ENCODE measurements around the gene ZFYVE19.

Gene ZFYVE19

DNA sequence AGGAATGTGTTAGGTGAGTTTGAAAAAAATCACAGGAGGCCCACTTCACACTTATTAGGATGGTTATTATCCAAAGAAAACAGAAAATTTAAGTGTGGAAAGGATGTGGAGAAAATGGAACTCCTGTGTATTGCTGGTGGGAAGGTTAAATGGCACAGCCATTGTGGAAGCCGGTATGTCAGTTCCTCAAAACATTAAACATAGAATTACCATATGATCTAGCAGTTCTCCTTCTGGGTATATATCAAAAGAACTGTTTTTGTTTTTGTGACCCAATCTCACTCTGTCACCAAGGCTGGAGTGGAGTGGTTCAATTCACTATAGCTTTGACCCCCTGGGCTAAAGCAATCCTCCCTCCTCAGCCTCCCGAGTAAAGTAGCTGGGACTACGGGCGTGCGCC lies 10.4 kb upstream of the ZFYVE19 start:
- H3K4me3 ChIP-seq (replicated peaks; ENCODE audit: low read depth, low read length), result no peak overlapping the region
- TF ChIP-seq, protein P1, sequence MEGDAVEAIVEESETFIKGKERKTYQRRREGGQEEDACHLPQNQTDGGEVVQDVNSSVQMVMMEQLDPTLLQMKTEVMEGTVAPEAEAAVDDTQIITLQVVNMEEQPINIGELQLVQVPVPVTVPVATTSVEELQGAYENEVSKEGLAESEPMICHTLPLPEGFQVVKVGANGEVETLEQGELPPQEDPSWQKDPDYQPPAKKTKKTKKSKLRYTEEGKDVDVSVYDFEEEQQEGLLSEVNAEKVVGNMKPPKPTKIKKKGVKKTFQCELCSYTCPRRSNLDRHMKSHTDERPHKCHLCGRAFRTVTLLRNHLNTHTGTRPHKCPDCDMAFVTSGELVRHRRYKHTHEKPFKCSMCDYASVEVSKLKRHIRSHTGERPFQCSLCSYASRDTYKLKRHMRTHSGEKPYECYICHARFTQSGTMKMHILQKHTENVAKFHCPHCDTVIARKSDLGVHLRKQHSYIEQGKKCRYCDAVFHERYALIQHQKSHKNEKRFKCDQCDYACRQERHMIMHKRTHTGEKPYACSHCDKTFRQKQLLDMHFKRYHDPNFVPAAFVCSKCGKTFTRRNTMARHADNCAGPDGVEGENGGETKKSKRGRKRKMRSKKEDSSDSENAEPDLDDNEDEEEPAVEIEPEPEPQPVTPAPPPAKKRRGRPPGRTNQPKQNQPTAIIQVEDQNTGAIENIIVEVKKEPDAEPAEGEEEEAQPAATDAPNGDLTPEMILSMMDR (IDR thresholded peaks at IDR 0.05; ENCODE audit: low read depth, low read length, missing control alignments), result no peak
- DNase-seq (ENCODE audit: extremely low read depth, low read depth), result no peak

DNA sequence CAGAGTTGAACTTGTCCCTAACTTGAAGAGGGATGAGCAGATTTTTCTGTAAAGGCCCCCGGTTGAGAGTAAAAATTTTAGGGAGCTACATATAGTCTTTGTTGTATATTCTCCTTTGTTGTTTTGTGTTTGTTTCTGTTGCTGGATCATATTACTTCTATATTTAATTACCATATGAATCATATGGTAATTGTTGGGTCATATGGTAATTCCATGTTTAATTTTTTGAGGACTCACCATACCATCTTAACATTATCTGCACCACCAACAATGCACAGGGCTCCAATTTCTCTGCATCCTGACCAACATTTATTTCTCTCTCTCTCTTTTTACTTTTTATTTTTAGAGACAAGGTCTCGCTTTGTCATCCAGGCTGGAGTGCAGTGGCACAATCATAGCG lies 7.4 kb upstream of the ZFYVE19 start:
- TF ChIP-seq, protein P1 (IDR thresholded peaks at IDR 0.05; ENCODE audit: low read depth, low read length, missing control alignments), result no peak
- no peak for DNase-seq (ENCODE audit: extremely low read depth, low read depth)

DNA sequence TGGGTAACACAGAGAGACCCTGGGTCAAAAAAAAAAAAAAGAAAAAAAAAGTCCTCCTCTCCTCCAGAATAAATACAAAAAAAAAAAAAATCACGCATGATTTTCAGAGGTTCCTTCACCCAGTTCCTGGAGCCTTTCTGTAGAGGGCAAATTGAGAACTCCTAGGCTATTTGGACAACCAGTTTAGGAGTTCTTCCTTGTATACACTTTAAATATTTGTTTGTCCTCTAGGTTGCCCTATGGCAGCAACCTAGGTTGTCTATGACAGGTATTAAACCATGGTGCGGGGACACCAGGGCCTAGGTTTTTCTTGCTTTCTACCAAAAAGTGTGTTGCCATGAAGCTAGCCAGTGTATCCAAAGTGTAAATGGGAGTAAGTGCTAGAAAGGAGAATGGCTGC lies 3.8 kb upstream of the ZFYVE19 start:
- no peak for DNase-seq (ENCODE audit: extremely low read depth, low read depth)
- TF ChIP-seq, protein P1 (IDR thresholded peaks at IDR 0.05; ENCODE audit: low read depth, low read length, missing control alignments), result no peak

More for the DNA sequence above, 7.4 kb upstream of the ZFYVE19 start:
- H3K4me3 ChIP-seq (replicated peaks; ENCODE audit: low read depth, low read length), result no peak overlapping the region

DNA sequence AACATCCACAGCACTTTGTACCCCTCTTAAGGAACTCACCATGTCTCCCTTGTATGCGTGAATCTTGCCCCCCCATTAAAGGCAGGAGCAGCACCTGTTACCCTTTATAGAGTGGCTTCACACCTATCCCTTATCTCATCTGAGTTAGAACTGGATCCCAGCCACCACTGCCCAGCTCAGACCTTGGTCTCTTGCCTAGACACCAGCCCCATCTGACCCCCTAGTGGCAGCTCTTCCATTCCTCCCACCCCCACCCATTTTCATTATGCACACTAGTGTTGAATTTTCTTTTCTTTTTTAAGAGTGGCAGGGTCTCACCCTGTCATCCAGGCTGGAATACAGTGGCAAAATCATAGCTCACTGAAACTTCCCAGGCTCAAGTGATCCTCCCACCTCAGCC lies 3.2 kb upstream of the ZFYVE19 start:
- no peak overlapping the region for H3K4me3 ChIP-seq (replicated peaks; ENCODE audit: low read depth, low read length)
- no peak for DNase-seq (ENCODE audit: extremely low read depth, low read depth)
- TF ChIP-seq, protein P1 (IDR thresholded peaks at IDR 0.05; ENCODE audit: low read depth, low read length, missing control alignments), result no peak

More for the DNA sequence above, 3.8 kb upstream of the ZFYVE19 start:
- no peak overlapping the region for H3K4me3 ChIP-seq (replicated peaks; ENCODE audit: low read depth, low read length)

DNA sequence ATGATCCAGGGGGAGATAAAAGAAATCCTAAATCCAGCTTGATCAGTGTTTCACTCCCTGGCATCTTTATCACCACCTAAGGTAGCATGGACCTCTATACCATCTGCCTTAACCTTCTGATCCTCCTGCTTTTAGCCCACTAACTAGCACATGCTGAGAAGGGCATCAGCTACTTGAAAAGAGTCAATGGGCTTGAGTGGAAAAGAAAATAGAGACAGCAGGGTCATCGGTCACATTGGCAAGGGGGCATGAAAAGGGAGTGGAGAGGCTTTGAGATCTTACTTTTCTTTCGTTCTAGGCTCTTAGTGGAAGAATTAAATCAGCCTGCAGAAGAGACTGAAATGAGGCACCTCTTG lies 239 bp upstream of the ZFYVE19 start:
- DNase-seq (ENCODE audit: extremely low read depth, low read depth), result no peak
- H3K4me3 ChIP-seq (replicated peaks; ENCODE audit: low read depth, low read length), result peak overlapping the region; percentile 78
- TF ChIP-seq, protein P1 (IDR thresholded peaks at IDR 0.05; ENCODE audit: low read depth, low read length, missing control alignments), result no peak

DNA sequence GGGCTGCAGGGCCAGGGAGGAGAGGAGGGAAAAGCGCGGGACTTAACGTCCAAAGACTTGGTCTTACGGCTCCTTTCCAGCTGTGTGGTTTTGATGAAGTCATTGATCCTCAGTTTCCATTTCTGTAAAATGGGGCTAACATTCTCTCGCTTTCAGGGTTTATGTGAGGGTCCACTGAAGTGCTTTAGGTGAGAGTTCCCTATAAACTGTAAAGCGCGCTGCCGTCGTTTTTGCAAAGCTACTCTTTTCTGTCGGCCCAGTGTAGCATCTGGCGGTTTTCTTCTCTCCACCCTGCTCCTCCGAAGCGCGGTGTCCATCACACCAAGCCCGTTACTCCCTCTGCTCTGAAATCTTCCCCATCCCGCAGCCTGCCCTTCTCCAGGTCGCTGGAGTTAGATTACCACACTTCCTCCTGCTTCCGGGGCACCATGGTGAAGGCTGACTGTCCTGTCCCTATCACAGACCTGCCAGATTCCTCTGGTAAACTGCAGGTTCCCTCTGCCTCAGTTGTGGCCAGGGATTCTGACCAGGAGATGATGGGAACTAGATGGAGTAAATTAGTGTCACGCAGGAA lies 1.1 kb downstream of the ZFYVE19 start:
- peak overlapping the region; percentile 78 for H3K4me3 ChIP-seq (replicated peaks; ENCODE audit: low read depth, low read length)
- DNase-seq (ENCODE audit: extremely low read depth, low read depth), result no peak
- TF ChIP-seq, protein P1 (IDR thresholded peaks at IDR 0.05; ENCODE audit: low read depth, low read length, missing control alignments), result no peak

DNA sequence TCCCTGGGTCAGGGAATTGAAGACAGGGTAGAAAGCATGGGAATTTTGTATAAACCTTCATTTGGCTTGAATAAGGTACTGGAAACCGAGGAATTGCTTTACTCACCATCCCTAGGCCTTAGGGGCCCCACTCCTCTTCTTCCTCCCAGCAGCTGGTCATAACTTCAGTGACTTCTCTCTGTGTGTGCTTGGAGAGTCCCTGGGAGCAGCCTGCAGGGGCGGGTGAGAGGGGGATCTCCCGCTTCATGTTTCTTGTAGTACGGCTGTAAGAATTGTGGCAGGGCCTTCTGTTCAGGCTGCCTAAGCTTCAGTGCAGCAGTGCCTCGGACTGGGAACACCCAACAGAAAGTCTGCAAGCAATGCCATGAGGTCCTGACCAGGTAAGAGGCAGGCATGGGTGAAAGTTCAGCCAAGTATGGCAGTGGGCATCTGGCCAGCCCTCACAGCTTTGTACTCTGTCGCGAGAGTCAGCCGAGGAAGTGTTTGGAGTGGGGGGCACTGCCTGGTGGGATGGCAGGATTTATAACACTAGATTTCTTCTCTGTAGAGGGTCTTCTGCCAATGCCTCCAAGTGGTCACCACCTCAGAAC lies 2.1 kb downstream of the ZFYVE19 start:
- TF ChIP-seq, protein P1 (IDR thresholded peaks at IDR 0.05; ENCODE audit: low read depth, low read length, missing control alignments), result no peak
- H3K4me3 ChIP-seq (replicated peaks; ENCODE audit: low read depth, low read length), result no peak overlapping the region
- no peak for DNase-seq (ENCODE audit: extremely low read depth, low read depth)

Measured in HFF-Myc (cell line).